Lung (tissue), 16 donors: ENCODE results near the gene R3HCC1L. TPM values are rescaled to one million over a fixed set of nuclear protein-coding genes. Genes with fewer than 3 reads are reported as not detected.

Experiments
- ATAC-seq: fragments of 200-7000 bp; cut with Tn5 transposase; one replicate; pipeline ENCODE4 v1.9.1; 2020; ENCODE audit warnings: moderate number of reproducible peaks; ENCODE audit not compliant: insufficient read depth, low FRiP score
- DNase-seq, 3 donors: peaks; one replicate each; pipeline ENCODE4 v3.0.0-alpha.2; 2013 to 2017
- H3K27ac ChIP-seq, 2 donors: one replicate each; pipeline ENCODE4 v1.5.1; 2013; ENCODE audit warnings: mild to moderate bottlenecking in 2 of 2, moderate library complexity in 2 of 2, control low read depth in 1 of 2, inconsistent platforms in 1 of 2, low read depth in 1 of 2, low read length in 1 of 2
- H3K27me3 ChIP-seq, 3 donors: one replicate each; pipeline ENCODE4 v1.5.1; 2013; ENCODE audit warnings: low read length in 2 of 3; ENCODE audit not compliant: control insufficient read depth in 3 of 3, insufficient read depth in 3 of 3
- H3K36me3 ChIP-seq, 4 donors: one replicate each; pipeline ENCODE4 v1.5.1; 2013; ENCODE audit warnings: low read length in 4 of 4, mild to moderate bottlenecking in 1 of 4, moderate library complexity in 1 of 4; ENCODE audit not compliant: control insufficient read depth in 4 of 4, insufficient read depth in 4 of 4
- H3K4me1 ChIP-seq, 5 donors: one replicate each; pipeline ENCODE4 v1.5.1; 2013; ENCODE audit warnings: low read length in 5 of 5, mild to moderate bottlenecking in 2 of 5, moderate library complexity in 1 of 5; ENCODE audit not compliant: control insufficient read depth in 5 of 5, insufficient read depth in 5 of 5
- H3K4me3 ChIP-seq: one replicate; pipeline ENCODE4 v1.5.1; 2013; ENCODE audit warnings: mild to moderate bottlenecking, control low read depth, moderate library complexity
- H3K9ac ChIP-seq, 2 donors: one replicate each; pipeline ENCODE4 v1.5.1; 2013; ENCODE audit warnings: low read length in 2 of 2, control low read depth in 1 of 2; ENCODE audit not compliant: insufficient read depth in 1 of 2
- H3K9me3 ChIP-seq, 4 donors: one replicate each; pipeline ENCODE4 v1.5.1; 2013; ENCODE audit warnings: low read length in 3 of 4, mild to moderate bottlenecking in 1 of 4, moderate library complexity in 1 of 4; ENCODE audit not compliant: control insufficient read depth in 4 of 4, insufficient read depth in 3 of 4
- WGBS, 2 donors: extraction: QIAGEN DNeasy Blood & Tissue Kit; methylation state at CpG; one replicate each; pipeline ENCODE4 v1.1.7; 2013; 5-methylcytosine and 5-hydroxymethylcytosine counted together
- long read RNA-seq, 5 donors: transcript quantifications; one replicate each; lab custom pipeline, GENCODE V29; 2026
- polyA plus RNA-seq, 2 donors: library from polyadenylated mRNA; stranded (reverse); fragments of 200-250 nt; gene quantifications; one replicate each; pipeline ENCODE4 v1.2.1, GENCODE V29; 2013
- total RNA-seq, 2 donors: library from RNA; depleted of rRNA in 1 of 2; stranded (reverse); fragments of >200 nt in 1 of 2; gene quantifications; one replicate each; pipeline ENCODE4 v1.2.1, GENCODE V29; 2014 to 2021
- TF ChIP-seq, protein P1 (sequence below): IDR thresholded peaks from 2 replicates; pipeline ENCODE4 v1.5.1; 2012; ENCODE audit warnings: mild to moderate bottlenecking; ENCODE audit errors: control extremely low read depth, extremely low read depth
- donor health status: control.
- donor health status: control.
- donor health status: Bipolar disorder and iron deficiency.
- donor health status: healthy.
- donor health status: DM: yes; HTN: yes; CAD: no.

R3HCC1L gene
- total RNA-seq = 10 to 100 TPM; 13.5 to 39.4 TPM
- polyA plus RNA-seq = 1 to 10 TPM; 5.0 to 9.0 TPM
- long read RNA-seq, donor 1 = 0 reads
- long read RNA-seq, donor 2 = 0 reads
- long read RNA-seq, donor 3, partial matches to known transcripts = 0 of 1 reads
- long read RNA-seq, donor 3, other reads (novel, unspliced or antisense) = 0 of 1 reads
- long read RNA-seq, donor 4 = 0 reads
- long read RNA-seq, donor 5 = 0 reads

GRCh38 chr10:98134431-98135221 lies at the start of gene R3HCC1L:
Gene R3HCC1L (plus strand): TSS chr10:98134657. CDS start chr10:98208115, 73,458 bp downstream.
- WGBS, 2 donors = 0 to 1% methylated on average over 64 of the region's 64 CpGs
- Histone ChIP-seq H3K4me3 (peak within 1 kb of the TSS; percentile 69), H3K36me3 (peaks cover 0 to 4% (median 0%) of the 10 kb centered on the region in 4 donors), H3K9ac (peak within 1 kb of the TSS; percentile 77 to 97), H3K9me3 (no peaks in the 10 kb centered on the region), H3K27me3 (no peaks in the 10 kb centered on the region), H3K27ac (peak within 1 kb of the TSS; percentile 83 to 95), H3K4me1 (peaks cover 0 to 17% (median 7%) of the 10 kb centered on the region in 5 donors)
- TF ChIP-seq, protein P1, sequence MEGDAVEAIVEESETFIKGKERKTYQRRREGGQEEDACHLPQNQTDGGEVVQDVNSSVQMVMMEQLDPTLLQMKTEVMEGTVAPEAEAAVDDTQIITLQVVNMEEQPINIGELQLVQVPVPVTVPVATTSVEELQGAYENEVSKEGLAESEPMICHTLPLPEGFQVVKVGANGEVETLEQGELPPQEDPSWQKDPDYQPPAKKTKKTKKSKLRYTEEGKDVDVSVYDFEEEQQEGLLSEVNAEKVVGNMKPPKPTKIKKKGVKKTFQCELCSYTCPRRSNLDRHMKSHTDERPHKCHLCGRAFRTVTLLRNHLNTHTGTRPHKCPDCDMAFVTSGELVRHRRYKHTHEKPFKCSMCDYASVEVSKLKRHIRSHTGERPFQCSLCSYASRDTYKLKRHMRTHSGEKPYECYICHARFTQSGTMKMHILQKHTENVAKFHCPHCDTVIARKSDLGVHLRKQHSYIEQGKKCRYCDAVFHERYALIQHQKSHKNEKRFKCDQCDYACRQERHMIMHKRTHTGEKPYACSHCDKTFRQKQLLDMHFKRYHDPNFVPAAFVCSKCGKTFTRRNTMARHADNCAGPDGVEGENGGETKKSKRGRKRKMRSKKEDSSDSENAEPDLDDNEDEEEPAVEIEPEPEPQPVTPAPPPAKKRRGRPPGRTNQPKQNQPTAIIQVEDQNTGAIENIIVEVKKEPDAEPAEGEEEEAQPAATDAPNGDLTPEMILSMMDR = no peak
- ATAC-seq = peak; percentile 99
- peak; percentile 87 to 92 (median 92) for DNase-seq

DNA sequence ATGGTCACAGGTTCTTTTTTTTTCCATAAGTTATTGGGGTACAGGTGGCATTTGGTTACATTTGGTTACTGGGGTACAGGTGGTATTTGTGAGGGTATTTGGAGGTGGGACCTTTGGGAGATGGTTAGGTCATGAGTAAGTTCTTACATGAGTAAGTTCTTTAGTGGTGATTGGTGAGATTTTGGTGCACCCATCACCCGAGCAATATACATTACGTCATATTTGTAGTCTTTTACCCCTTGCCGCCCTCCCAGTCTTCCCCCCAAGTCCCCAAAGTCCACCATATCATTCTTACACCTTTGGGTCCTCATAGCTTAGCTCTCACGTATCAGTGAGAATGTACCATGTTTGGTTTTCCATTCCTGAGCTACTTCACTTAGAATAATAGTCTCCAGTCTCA lies 49.2 kb upstream of the R3HCC1L start:
- ATAC-seq = no peak
- WGBS, 2 donors = 82 to 91% methylated on average over 4 of the region's 4 CpGs
- DNase-seq = no peak
- Histone ChIP-seq H3K27me3 (peaks cover 0 to 7% (median 0%) of the 10 kb centered on the region in 3 donors), H3K4me3 (no peak overlapping the region), H3K4me1 (no peaks in the 10 kb centered on the region), H3K9me3 (no peaks in the 10 kb centered on the region), H3K27ac (no peak overlapping the region), H3K36me3 (no peaks in the 10 kb centered on the region), H3K9ac (no peak overlapping the region)
- TF ChIP-seq, protein P1 = no peak

DNA sequence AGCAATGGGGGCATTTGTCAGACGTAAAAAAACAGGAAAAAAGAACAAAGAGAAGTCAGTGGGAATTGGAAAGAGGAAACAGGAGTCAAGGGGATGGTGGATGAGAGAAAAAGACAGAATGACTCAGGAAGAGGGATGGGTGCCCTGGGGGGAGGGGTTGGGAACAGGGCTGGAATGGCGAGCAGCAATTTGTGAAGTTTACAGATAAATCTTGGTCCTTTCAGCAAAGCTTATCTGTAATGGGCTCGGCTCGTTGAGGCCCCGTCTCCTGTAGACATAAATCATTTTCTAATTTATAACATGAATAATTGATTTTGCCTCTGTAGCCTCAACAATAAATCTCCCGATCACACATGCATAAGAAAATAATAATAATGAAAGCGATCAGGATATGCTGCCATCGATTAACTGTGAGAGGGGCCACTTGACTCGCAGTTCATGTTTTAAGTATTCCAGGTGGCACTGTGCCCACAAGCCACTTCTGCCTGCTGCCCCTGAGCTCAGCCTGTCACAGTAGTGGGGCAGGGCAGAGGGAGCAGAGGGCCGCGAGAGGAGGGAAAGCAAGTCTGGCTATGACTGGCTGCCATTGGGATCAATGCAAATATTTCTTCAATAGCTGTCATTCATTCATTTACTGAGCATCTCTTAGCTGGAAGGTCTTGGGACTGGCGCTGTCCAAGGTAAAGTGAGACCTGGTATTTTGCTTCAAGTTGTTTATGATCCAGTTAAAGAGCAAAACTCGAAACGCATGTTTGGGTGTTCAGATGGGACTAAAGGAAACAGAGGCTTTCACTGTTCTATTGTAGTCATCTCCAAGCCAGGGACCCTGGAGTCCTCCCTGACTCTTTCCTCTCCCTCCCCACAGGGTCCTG lies 47.4 kb upstream of the R3HCC1L start:
- Histone ChIP-seq H3K27me3 (peaks cover 0 to 7% (median 0%) of the 10 kb centered on the region in 3 donors), H3K4me1 (no peaks in the 10 kb centered on the region), H3K9me3 (no peaks in the 10 kb centered on the region), H3K27ac (no peak overlapping the region), H3K36me3 (no peaks in the 10 kb centered on the region), H3K4me3 (no peak overlapping the region), H3K9ac (no peak overlapping the region)
- no peak for ATAC-seq
- TF ChIP-seq, protein P1 = no peak
- DNase-seq = peak in 1 of 3 donors; percentile 14
- WGBS, 2 donors = 47 to 65% methylated on average over 14 of the region's 14 CpGs
